Measurements from ENCODE around the gene RNF223.

Gene RNF223

DNA sequence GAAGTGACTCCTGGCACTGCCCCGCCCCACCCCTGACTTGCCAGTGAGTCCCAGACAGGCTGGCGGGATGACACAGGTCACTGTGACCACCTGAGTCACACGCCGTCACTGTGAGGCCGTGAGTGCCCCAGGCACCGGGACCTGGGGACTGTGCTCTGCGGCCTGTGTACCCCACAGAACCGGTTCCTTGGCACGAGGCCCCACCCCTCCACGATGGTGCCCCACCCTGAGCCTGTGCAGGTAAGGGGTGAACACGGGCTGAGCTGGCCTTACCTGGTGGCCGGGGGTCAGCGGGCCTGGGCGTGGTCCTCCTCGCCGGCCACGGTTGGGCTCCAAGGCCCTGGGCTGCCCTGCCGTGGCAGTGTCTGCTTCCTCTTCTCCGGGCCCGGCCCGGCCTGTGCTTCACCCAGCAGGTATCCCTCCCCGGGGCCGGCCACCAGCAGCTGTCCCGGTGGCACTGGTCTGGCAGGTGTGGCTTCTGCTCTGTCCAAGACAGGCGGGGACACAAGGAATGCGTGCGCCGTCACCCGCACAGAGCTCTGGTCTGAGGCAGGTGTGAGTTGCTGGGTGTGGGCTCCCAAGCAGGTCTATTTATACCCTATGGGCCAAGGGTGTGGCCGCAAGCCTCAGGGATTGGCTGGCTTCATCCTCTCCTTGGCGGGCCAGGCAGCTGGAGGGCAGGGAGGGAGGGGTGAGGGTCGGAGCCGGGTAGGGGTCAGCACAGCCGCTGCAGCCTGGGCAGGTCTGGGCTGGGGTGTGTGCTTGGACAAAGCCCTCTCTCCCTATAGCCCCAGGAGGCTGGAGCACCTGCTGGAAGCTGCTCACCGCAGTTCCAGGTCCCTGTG is at the start of gene RNF223:
Gene RNF223 (minus strand): TSS at position 564 of the 845 bp plus-strand sequence. CDS start 1,740 bp downstream, outside the sequence.
- DNase-seq (ENCODE audit: low read depth), result no peak

DNA sequence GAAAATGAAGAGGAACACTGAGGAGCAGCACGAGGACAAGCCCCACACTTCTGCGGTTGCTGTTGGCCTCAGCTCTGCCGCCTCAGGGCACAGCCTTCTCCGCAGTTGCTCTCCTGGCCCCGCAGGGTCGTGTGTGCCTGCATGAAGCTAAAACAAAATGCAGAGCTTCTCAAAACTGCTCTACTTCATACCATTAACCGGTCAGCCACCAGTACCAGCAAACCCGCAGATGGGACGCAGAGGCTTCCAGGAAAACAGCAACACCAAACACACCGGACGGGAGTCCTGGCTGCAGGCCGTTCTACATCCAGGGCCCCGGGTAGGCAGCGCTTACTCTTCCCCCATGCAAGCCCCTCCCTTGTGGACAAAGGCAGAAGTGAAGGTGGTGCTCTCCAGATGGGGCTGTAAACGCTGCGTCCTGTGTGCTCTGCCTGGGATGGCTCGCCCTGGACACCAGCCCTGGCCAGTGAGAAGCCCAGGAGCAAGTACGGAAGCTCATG is 48.9 kb upstream of the RNF223 start:
- no peak for DNase-seq (ENCODE audit: low read depth)

DNA sequence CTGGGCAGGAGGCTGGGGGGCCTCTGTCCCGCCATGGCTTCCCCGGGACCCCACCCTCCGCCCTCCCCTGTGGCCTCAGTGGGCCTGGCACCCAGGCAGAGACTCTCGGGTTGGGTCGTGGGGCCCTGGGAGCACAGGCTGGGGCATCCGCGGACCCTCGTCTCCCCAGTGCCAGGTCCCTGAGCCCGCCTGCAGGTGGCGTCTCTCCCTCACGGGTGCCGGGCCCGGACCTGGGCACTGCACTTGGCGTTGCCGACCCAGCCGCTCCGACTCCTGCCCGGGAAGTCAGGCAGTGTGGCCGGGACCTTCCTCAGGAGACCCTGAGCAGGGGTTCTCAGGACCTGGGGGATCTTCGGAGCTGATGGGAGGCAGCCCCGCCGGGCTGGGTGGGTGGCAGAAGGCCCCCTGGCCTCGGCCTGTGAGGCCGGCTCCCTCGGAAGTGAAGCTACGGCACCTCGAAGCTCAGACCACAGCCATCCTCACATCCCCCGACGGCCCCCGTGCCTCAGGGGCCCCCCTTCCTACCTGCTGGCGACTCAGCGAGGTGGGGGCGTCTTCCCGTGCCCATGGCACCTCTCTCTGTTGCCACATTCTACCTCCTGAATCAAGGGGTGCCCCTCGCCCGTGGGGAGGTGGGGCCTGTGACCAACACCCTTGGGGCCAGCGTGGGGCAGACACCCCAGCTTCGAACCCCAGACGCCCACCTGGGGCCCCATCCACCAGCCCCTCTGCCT is 48.1 kb upstream of the RNF223 start:
- DNase-seq (ENCODE audit: low read depth), result peak; percentile 72

- DNase-seq (ENCODE audit: low read depth), result no peak
These were observed 47.5 kb upstream of the RNF223 start for GRCh38 chr1:1121611-1122077.

GRCh38 chr1:1120866-1121591 is 46.9 kb upstream of the RNF223 start:
- no peak for DNase-seq (ENCODE audit: low read depth)

DNA sequence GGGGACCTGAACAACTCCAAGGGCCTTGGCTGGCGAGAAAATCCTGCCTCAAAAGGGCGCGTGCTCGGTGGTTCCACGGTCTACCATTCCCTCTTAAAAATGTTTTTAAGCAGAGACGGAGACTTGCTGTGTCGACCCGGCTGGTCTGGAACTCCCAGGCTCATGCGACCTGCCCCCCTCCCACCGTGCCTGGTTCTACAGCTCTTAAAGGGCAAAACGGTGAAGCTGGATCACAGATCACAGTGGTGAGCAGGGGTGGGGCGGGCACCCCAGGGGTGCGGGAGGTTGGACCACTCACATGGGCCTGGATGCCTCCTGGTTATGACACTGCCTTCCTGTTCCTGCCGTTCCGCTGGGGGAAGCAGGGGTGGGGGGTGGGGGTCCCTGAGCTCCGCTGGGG is 46.0 kb upstream of the RNF223 start:
- no peak for DNase-seq (ENCODE audit: low read depth)

DNA sequence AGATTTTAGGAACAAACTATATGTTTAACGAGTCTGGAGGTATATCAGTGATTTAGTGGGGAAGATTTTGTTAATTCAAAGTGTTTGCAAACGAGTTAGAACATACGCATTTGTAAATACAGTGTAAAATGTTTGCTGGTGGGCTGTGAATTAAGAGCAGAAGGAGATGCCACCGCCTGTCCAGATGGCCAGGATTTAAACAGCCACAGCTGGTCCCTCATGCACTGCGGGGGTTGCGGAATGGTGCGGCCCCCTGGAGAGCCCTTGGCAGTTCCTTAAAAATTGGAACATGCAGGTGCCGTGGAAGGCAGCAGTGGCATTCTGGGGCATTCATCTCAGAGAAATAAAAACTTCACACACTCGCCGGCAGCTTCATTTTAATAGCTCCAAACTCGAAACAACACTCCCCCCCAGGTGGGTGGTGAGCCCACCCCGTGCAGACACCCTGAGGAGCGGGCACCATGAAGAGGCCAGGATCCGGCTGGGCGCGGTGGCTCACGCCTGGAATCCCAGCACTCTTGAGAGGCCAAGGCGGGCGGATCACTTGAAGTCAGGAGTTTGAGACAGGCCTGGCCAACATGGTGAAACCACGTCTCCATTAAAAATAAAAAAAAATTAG is 45.3 kb upstream of the RNF223 start:
- DNase-seq (ENCODE audit: low read depth), result no peak

DNA sequence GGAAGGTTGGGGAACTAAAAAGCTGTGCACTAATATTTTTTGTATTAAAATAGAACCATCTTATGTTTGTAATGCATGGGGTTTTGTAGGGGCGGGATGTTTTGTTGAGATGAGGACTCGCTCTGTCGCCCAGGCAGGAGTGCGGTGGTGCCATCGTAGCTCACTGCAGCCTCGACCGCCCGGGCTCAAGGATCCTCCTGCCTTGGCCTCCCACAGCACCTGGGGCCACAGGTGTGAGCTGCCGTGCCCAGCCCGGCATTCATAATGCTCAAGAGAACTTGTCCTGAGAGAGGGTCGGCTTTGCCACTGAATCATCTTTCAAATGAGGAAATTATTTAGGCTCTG is 44.7 kb upstream of the RNF223 start:
- no peak for DNase-seq (ENCODE audit: low read depth)

DNA sequence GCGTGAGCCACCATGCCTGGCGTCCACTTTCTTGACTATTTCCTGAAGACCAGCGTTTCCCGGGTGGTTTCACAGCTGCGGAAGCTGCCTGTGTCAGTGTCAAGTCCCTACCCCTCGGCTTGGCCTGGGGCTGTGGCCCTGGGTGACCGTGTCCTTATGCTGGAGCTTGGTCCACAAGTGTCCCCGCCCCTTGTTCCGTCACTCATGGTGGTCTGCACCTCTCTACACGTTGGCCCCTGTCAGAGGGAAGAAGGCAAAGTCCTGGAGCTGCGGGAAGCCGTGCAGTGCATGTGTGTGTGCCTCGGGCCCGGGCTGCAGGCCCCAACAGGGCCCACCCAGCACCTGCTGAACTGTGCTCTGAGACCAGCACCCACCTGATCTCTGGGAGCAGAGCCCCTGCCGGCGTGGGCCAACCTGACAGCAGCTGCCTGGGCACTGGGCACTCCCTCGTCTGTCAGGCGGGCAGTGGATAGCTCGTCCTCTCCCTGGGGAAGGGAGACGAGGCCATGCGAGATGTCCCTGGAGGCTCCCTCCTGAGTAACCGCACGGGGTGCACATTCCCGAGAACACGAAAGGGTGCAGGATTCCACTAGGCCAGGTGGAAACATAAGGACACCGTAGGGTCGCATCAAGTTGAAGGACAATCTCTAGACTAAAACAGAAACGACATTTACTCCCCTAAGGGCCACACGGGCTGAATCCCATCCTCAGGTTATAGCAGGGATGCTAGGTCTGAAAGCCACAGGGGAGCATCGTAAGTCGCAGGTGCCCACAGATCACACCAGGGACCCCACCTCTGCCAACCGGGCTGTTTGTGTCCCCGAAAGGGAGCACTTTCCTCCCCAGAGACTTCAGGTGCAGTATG is 44.1 kb upstream of the RNF223 start:
- DNase-seq (ENCODE audit: low read depth), result no peak

DNA sequence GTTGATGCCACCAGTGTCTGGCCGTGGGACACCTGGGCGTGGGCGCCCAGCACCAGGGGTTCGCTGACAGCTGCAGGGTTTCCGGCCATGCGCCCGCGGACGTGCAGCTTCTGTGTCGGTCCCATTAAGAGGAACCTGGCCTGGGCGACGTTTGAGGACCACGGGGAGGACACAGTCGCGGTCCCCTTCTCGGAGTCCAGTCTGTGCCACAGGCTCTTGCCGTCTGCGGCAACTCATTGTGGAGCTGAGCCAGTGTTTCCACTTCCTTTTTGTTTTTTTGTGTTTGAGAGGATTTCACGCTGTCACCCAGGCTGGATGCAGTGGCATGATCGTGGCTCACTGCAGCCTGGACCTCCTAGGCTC is 43.3 kb upstream of the RNF223 start:
- DNase-seq (ENCODE audit: low read depth), result no peak

DNA sequence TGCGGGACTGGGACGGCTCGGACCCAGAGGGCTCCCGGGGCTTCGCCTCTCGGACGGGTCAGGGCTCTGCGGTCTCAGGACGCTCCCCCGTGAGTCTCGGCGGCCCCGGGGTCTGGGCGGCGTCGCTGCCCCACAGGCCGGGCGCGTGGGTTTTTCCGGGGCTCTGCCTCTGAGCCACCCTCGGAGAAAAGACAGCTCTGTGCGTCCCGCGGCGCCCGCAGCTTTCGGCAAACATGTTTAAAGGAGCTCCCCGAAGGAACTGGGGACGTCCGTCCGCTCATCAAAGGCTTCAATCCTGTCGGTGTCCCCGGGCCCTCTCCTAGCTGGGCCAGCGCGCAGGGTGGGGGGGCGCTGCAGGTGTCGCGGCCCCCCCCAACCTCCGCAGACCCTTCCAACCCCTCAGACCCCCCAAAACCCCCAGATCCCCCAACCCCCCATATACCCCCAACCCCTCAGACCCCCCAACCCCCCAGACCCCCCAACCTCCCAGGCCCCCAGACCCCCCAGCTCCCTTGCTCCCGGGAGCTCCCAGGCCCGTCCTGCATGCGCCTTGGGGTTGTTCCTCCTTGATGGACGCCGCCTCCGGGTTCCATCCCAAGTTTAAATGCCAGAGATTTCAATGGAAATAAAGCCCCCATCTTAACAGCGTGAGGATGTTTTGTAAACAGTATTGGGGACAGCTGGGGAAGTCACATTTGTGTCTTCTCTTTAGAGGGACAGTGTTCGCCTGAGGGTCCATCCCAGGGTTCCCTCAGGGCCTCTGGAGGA is 42.8 kb upstream of the RNF223 start:
- DNase-seq (ENCODE audit: low read depth), result no peak

GRCh38 chr1:1115786-1116700 is 41.9 kb upstream of the RNF223 start, which contains the start of gene C1orf159:
Gene C1orf159 (minus strand): TSS chr1:1116089. CDS start chr1:1091543, 24,546 bp downstream.
- DNase-seq (ENCODE audit: low read depth), result peak; percentile 96

DNA sequence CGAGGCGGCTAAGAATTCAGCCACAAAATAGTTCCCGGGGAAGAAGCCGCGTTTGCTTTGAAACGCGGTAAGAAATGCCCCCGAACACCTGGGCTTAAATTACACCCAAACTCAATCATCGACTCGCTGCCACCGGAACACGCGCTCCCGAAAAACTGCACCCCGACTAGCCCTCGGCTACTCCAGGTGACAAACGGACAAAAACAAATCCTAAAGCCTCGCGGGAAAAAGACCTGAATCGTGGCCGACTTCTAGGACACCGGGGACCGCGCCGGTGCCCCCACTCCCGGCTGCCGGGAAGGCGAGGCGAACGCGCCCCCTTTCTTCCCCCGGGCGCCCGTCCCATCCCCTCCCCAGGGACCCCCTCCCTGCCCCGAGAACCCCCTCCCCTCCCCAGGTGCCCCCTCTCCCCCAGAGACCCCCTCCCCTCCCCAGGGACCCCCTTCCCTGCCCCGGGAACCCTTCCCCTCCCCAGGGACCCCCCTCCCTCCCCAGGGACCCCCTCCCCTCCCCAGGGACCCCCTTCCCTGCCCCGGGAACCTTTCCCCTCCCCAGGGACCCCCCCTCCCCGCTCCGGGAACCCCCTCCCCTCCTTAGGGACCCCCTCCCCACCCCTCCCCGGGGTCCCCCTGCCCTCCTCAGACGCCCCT is 41.2 kb upstream of the RNF223 start:
- no peak for DNase-seq (ENCODE audit: low read depth)

GRCh38 chr1:1114431-1114830 is 40.3 kb upstream of the RNF223 start:
- no peak for DNase-seq (ENCODE audit: low read depth)

DNA sequence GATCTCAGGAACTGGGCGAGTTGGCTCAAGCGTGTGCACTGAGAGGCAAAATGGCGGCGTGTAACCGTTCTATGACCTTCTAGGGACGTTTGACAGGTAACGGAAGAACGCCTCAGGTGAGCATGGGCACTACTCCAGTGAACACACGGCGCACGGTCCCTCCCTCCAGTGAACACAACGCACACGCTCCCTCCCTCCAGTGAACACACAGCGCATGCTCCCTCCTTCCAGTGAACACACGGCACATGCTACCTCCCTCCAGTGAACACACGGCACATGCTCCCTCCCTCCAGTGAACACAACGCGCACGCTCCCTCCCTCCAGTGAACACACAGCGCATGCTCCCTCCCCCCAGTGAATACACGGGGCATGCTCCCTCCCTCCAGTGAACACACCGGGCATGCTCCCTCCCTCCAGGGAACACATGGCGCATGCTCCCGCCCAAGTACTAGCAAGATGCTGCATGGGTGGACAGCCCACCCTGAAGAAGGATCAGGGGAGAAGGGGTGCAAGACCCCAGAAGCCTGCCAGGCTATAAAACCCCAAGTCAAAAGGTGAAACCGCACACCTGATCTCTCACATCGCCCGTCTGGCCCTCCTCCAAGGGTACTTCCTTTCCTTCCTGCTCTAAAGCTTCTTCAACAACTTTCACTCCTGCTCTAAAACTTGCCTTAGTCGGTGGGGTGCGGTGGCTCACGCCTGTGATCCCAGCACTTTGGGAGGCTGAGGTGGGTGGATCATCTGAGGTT is 38.3 kb upstream of the RNF223 start:
- no peak for DNase-seq (ENCODE audit: low read depth)

DNA sequence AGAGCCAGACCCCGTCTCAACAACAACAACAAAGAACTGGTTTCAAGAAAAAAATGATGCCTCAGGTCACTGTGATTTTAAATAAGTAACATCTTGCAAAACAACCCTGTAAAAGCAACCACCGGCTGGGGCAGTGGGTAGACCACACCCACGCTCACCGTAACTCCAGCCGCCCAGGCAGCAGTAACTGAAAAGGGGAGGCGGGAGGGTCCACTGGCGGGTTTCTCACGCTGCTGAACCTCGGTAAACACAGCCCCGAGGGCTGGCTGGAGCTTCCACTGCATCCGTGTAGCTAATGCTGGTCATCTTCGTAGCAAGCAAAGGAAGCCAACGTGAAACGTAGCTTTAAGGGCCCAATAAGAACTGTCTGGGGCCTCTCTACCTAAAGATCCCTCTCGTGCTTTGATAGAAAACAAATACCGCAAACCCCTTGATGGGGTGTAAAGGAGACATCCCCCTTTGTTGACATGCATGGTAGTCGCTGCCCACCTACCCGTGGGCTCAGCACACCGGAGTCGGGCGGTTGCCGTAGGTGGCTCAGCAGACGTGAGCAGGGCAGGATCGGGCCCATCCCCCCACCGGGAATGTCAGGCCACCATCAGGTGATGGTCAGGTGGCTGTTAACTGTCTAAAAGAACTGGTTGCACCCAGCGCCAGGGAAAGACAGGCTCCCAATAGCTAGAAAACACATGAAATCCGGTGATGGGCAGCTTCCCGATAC is 37.6 kb upstream of the RNF223 start:
- DNase-seq (ENCODE audit: low read depth), result no peak

DNA sequence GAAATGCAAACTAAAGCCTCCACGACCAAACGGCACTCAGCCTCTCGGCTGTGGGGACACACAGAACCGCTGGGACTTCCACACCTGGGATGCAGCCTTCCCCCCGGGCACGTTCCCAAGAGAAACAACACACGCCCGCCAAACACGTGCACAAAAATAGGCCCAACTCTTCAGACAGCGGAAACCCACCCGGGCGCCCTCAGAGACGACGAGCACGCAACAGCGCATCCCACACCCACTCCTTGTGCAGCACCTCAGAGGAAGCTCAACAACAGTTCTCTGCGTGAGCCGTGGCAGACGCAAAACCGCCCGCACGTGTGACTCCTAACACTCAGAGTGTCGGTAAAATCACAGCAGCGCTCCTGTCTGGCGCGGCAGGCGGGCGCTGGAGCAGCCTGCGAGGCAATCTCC is 36.5 kb upstream of the RNF223 start:
- no peak for DNase-seq (ENCODE audit: low read depth)

Measured in stimulated activated CD8-positive, alpha-beta memory T cell treated with anti-CD3 and anti-CD28 coated beads, Interleukin-15, amount 100 ng/mL, for 1 hour (primary cell).